ENCODE measurements around the gene BDH1. TPM values are rescaled to one million over a fixed set of nuclear protein-coding genes. Genes with fewer than 3 reads are reported as not detected.
"Not testable (repeated sequence)": the region's sequence is repeated elsewhere in the genome, so short reads cannot be mapped to it uniquely, and the experiment has no call there.

BDH1 gene
- polyA plus RNA-seq (ENCODE audit: insufficient read length in 3 of 3) = 10 to 100 TPM; 35.6 to 50.6 (median 42.2) TPM
- long read RNA-seq, donor 1, transcript BDH1-202 (7 exons, 3,455 nt) = major isoform, 5 of 7 reads
- long read RNA-seq, donor 1, partial matches to known transcripts = 0 of 7 reads
- long read RNA-seq, donor 1, other reads (novel, unspliced or antisense) = 0 of 7 reads
- long read RNA-seq, donor 2, partial matches to known transcripts = 0 of 5 reads
- long read RNA-seq, donor 2, other reads (novel, unspliced or antisense) = 0 of 5 reads
- long read RNA-seq, donor 3, transcript BDH1-202 (7 exons, 3,455 nt) = major isoform, 7 of 16 reads
- long read RNA-seq, donor 3, partial matches to known transcripts = 0 of 16 reads
- long read RNA-seq, donor 3, other reads (novel, unspliced or antisense) = 0 of 16 reads
- long read RNA-seq, donor 4, partial matches to known transcripts = 0 of 5 reads
- long read RNA-seq, donor 4, other reads (novel, unspliced or antisense) = 0 of 5 reads
- long read RNA-seq, donor 5 = 0 reads
- long read RNA-seq, donor 6, transcript BDH1-202 (7 exons, 3,455 nt) = major isoform, 7 of 13 reads
- long read RNA-seq, donor 6, partial matches to known transcripts = 0 of 13 reads
- long read RNA-seq, donor 6, other reads (novel, unspliced or antisense) = 0 of 13 reads
- long read RNA-seq, donor 7, transcript BDH1-202 (7 exons, 3,455 nt) = major isoform, 6 of 9 reads
- long read RNA-seq, donor 7, partial matches to known transcripts = 0 of 9 reads
- long read RNA-seq, donor 7, other reads (novel, unspliced or antisense) = 0 of 9 reads
- long read RNA-seq, donor 8 = 0 reads
- long read RNA-seq, donor 9, transcript BDH1-202 (7 exons, 3,455 nt) = major isoform, 7 of 8 reads
- long read RNA-seq, donor 9, partial matches to known transcripts = 0 of 8 reads
- long read RNA-seq, donor 9, other reads (novel, unspliced or antisense) = 0 of 8 reads
- long read RNA-seq, donor 10, transcript BDH1-202 (7 exons, 3,455 nt) = major isoform, 10 of 11 reads
- long read RNA-seq, donor 10, partial matches to known transcripts = 0 of 11 reads
- long read RNA-seq, donor 10, other reads (novel, unspliced or antisense) = 0 of 11 reads
- long read RNA-seq, donor 11, transcript BDH1-202 (7 exons, 3,455 nt) = major isoform, 12 of 14 reads
- long read RNA-seq, donor 11, partial matches to known transcripts = 0 of 14 reads
- long read RNA-seq, donor 11, other reads (novel, unspliced or antisense) = 0 of 14 reads
- long read RNA-seq, donor 12, partial matches to known transcripts = 0 of 2 reads
- long read RNA-seq, donor 12, other reads (novel, unspliced or antisense) = 0 of 2 reads
- long read RNA-seq, donor 13 = 0 reads
- long read RNA-seq, donor 14, transcript BDH1-202 (7 exons, 3,455 nt) = major isoform, 12 of 15 reads
- long read RNA-seq, donor 14, partial matches to known transcripts = 0 of 15 reads
- long read RNA-seq, donor 14, other reads (novel, unspliced or antisense) = 0 of 15 reads
- long read RNA-seq, donor 15, partial matches to known transcripts = 0 of 6 reads
- long read RNA-seq, donor 15, other reads (novel, unspliced or antisense) = 0 of 6 reads
- long read RNA-seq, donor 16, transcript BDH1-202 (7 exons, 3,455 nt) = major isoform, 23 of 32 reads
- long read RNA-seq, donor 16, transcript BDH1-213 (5 exons, 595 nt) = minor isoform, 5 of 32 reads
- long read RNA-seq, donor 16, partial matches to known transcripts = 0 of 32 reads
- long read RNA-seq, donor 16, other reads (novel, unspliced or antisense) = 0 of 32 reads

- no peak for DNase-seq (ENCODE audit: extremely low read depth in 1 of 11, low read depth in 9 of 11, low spot score in 4 of 11)
These were observed at the start of gene BDH1 for GRCh38 chr3:197555281-197556261. BDH1 (minus strand) TSS chr3:197555968; CDS start chr3:197546443, 9,525 bp downstream.

GRCh38 chr3:197603317-197603933, 47.7 kb upstream of the BDH1 start:
- no peak for DNase-seq (ENCODE audit: extremely low read depth in 1 of 11, low read depth in 9 of 11, low spot score in 4 of 11)

GRCh38 chr3:197602351-197602750, 46.6 kb upstream of the BDH1 start:
- not testable (repeated sequence) for DNase-seq (ENCODE audit: extremely low read depth in 1 of 11, low read depth in 9 of 11, low spot score in 4 of 11)

GRCh38 chr3:197601566-197601840, 45.7 kb upstream of the BDH1 start:
- DNase-seq (ENCODE audit: extremely low read depth in 1 of 11, low read depth in 9 of 11, low spot score in 4 of 11) = peak in 1 of 11 donors; percentile 8

- no peak for DNase-seq (ENCODE audit: extremely low read depth in 1 of 11, low read depth in 9 of 11, low spot score in 4 of 11)
These were observed 45.2 kb upstream of the BDH1 start for GRCh38 chr3:197600796-197601565.

- DNase-seq (ENCODE audit: extremely low read depth in 1 of 11, low read depth in 9 of 11, low spot score in 4 of 11) = peak; percentile 52 to 75 (median 65)
These were observed 43.5 kb upstream of the BDH1 start for GRCh38 chr3:197599089-197599765.

- no peak for DNase-seq (ENCODE audit: extremely low read depth in 1 of 11, low read depth in 9 of 11, low spot score in 4 of 11)
These were observed 42.7 kb upstream of the BDH1 start for GRCh38 chr3:197598404-197598980.

- DNase-seq (ENCODE audit: extremely low read depth in 1 of 11, low read depth in 9 of 11, low spot score in 4 of 11) = peak in 1 of 11 donors; percentile 15
These were observed 41.6 kb upstream of the BDH1 start for GRCh38 chr3:197597335-197597734.

GRCh38 chr3:197595470-197596185, 39.9 kb upstream of the BDH1 start:
- DNase-seq (ENCODE audit: extremely low read depth in 1 of 11, low read depth in 9 of 11, low spot score in 4 of 11) = no peak

- DNase-seq (ENCODE audit: extremely low read depth in 1 of 11, low read depth in 9 of 11, low spot score in 4 of 11) = no peak
These were observed 37.2 kb upstream of the BDH1 start for GRCh38 chr3:197593046-197593380.

- no peak for DNase-seq (ENCODE audit: extremely low read depth in 1 of 11, low read depth in 9 of 11, low spot score in 4 of 11)
These were observed 36.7 kb upstream of the BDH1 start for GRCh38 chr3:197592361-197593045.

- DNase-seq (ENCODE audit: extremely low read depth in 1 of 11, low read depth in 9 of 11, low spot score in 4 of 11) = no peak
These were observed 36.0 kb upstream of the BDH1 start for GRCh38 chr3:197591816-197592215.

GRCh38 chr3:197590313-197590962, 34.7 kb upstream of the BDH1 start:
- DNase-seq (ENCODE audit: extremely low read depth in 1 of 11, low read depth in 9 of 11, low spot score in 4 of 11) = no peak

GRCh38 chr3:197589545-197589944, 33.8 kb upstream of the BDH1 start:
- no peak for DNase-seq (ENCODE audit: extremely low read depth in 1 of 11, low read depth in 9 of 11, low spot score in 4 of 11)
